HG02763 (cell line): Measurements from ENCODE around the gene HMGA1.
"Not testable (repeated sequence)": the region's sequence is repeated elsewhere in the genome, so short reads cannot be mapped to it uniquely, and the experiment has no call there.

Experiments
- ATAC-seq: cut with Tn5 transposase; IDR thresholded peaks from one replicate; pipeline ENCODE4 v1.9.1; 2021; ENCODE audit warnings: mild to moderate bottlenecking, moderate library complexity; ENCODE audit not compliant: unreplicated experiment

Gene HMGA1

DNA sequence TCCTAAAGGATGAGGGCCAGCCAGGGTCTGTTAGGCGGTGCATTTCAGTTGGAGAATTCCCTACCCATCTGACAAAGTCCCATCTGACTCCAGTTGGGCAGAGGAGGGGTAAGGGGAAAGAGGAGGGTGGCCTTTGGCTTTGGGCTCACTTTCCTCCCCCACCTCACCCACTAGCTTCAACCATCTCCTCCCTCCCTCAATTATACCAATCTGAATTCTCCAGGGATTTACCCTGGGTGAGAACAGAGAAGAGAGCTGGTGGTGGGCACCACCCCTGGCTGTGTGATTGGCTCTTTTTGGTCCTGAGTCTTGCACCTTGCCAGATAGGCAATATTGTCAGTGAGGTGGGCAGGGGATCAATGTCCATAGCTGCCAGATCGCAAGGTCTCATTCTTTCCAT, 3.2 kb downstream of the HMGA1 start:
- ATAC-seq = no peak

DNA sequence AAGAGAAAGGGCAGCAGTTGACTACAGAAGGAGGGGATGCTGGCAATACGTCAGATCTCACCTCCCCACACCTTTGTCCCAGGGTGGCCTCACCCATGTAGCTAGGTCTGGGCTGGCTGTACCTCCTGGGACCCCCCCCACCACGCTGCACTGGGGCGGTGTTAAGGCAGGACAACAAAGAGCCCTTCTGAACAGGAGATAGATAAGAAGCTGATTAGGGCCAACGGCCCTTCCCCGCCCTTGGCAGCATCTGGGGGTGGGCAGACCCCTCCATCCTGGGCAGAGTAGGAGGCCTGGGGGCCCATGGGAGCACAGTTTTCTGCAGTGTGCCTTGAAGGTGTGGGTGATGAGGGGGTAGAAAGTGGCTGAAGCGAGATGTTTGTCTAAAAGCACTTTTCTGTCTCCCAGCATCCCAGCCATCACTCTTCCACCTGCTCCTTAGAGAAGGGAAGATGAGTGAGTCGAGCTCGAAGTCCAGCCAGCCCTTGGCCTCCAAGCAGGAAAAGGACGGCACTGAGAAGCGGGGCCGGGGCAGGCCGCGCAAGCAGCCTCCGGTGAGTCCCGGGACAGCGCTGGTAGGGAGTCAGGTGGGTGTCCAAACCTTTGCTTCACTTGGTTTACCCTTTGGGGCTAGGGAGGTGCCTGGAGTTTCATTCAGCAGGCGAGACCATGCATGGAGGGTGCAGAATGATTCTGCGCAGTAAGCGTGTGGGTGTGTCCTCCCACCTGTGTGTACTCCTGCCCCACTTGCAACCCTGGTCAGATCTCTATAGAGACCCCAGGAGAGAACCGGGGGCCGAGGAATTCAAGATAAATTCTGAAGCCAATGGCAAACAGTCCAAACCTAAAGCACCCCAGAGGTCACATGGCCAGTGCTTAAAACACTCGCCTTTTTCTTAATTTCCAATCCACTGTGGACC, 3.9 kb downstream of the HMGA1 start:
- ATAC-seq = no peak

DNA sequence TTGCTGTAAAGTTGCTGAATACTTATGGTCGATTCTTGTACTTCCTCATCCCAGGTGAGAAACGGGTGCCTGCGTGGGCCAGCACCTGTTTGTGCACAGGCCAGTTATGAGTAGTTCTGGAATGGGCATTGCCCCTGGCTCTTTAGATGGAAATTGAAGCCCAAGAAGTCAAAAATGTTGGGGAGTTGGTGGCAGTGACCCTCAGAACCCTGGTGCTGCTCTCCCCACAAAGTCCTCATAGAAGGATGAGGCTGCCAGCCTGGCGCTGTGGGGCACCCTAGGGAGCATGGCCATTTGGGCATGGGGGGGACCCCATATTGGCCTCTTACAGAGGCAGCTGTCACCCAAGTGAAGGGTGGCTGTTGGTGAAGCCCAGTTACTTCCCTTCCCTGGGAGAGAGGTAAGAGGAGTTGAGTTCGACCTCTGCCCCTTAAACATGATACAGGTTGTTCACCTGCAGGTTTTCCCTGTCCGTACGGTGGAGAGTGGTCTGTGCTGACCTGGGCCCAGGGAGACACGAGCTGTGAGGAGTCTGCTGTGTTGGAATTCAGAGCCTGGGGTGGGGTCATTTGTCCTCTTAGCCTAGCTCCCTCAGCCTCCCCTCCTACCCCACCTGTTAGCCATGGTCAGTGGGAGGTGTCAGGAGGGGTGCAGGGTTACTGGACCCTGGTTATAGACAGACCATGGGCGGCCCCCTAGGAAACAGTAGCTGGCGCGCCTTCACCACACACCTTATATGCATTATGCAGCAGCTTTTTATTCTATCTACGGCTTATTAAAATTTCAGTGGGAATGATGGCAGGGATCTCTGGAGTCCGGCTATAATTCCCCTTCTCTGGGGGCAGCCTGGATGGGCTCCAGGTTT, 4.9 kb downstream of the HMGA1 start:
- ATAC-seq = no peak

DNA sequence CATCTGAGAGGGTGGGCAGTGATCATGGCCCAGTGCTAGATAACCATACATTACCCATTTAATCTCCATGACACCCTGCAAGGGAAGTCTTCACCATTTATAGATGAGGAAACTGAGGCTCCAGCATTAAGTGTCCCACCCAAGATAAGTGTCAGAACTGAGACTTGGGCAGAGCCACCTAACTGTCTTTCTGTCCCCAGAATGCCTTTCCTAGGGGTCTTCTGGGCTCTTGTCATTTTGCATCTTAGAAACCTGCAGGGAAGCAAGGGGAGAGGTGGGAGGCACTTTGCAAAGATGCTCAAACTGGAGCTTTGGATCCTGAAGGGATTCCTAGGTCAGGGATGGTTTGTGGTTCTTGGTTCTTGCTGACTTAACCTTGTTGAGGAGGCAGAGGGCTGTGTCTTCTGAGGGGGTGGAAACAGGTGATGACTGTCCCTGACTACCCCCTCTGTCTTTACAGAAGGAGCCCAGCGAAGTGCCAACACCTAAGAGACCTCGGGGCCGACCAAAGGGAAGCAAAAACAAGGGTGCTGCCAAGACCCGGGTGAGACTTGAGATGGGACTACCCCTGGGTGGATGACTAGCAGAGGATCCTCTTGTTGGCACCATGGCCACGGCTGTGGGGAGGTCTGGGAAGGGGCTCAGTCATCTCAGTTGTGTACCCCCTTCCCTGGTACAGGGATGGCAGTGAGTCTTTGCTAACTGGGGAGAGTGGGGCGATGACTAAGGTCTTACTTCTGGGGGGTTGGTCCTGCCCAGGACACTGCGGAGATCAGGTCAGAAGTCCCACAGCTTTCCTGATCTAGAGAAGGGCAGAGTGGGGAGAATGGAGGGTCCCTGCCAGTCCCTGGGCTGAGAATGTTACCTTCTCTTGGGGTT, 5.8 kb downstream of the HMGA1 start:
- no peak for ATAC-seq

DNA sequence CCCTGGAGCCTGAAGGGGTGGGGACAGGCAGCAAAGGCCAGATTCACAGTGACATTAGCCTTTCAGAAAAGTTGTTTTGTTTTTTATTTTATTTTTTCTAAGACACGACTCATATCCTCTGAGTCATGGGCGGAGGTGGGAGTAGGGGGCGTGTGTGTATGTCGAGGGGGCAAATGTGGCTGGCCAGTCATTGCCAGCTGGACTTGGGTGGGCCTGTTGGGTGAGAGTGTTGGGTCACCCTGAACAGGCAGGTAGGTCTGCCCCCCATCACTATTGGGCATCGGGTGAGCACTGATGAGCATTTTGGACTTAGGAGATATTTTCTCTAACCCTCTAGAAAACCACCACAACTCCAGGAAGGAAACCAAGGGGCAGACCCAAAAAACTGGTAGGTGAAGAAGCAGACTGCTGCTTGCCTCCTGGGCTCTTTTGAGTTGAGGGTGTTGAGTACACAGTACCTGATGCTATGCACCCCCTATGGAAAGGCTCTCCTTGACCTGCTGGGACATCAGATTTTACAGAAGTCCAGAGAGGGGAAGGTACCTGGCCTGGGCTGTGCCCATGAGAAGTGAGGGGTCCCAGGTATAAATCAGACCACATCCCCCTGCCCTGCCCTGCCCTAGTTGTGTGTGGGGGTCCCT, 6.6 kb downstream of the HMGA1 start:
- no peak for ATAC-seq

DNA sequence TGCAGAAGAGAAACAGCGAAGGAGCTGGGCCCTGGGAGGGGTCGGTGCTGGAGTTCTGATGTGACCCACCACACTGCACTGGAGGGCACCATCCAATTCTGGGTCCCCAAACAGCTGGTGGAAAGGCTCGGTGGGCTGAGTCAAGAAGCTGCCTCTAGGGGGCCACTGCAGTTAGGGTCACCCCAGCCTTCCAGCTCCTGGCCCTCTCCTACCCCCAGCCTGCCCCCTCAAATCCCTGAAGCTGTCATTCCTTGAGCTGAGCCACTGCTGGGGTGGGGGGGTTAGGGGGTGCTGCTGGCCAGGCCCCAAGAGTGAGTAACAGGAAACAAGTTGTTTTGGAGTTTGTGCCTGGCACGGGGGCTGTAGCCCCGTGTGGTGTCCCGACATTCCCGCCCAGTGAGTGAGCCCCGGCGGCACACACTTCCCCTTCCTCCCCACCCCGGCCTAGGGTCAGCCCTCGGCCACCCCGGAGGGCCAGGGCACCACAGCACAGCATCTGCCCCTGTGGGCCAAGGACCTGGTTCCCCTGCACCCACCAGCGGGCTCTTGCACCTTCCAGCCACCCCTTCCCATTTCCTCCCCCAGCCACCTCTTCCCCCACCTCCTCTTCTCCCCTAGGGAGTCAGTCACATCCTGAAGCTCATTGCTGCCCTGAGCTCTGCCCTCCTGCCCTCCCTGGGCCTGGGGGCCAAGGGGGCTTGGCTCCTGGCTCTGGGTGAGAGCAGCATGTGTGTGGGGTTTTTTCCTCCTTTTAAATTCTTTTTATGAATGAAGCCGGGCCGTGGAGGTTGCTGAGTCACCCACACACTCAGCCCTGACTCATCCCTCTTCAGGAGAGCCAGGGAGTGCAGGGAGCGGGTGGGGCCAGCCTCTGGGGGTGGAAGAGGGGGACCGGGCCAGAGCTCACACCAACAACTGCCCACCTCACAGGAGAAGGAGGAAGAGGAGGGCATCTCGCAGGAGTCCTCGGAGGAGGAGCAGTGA, 7.5 kb downstream of the HMGA1 start:
- ATAC-seq = no peak

DNA sequence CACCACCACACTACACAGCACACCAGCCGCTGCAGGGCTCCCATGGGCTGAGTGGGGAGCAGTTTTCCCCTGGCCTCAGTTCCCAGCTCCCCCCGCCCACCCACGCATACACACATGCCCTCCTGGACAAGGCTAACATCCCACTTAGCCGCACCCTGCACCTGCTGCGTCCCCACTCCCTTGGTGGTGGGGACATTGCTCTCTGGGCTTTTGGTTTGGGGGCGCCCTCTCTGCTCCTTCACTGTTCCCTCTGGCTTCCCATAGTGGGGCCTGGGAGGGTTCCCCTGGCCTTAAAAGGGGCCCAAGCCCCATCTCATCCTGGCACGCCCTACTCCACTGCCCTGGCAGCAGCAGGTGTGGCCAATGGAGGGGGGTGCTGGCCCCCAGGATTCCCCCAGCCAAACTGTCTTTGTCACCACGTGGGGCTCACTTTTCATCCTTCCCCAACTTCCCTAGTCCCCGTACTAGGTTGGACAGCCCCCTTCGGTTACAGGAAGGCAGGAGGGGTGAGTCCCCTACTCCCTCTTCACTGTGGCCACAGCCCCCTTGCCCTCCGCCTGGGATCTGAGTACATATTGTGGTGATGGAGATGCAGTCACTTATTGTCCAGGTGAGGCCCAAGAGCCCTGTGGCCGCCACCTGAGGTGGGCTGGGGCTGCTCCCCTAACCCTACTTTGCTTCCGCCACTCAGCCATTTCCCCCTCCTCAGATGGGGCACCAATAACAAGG, 8.5 kb downstream of the HMGA1 start:
- ATAC-seq = not testable (repeated sequence)

DNA sequence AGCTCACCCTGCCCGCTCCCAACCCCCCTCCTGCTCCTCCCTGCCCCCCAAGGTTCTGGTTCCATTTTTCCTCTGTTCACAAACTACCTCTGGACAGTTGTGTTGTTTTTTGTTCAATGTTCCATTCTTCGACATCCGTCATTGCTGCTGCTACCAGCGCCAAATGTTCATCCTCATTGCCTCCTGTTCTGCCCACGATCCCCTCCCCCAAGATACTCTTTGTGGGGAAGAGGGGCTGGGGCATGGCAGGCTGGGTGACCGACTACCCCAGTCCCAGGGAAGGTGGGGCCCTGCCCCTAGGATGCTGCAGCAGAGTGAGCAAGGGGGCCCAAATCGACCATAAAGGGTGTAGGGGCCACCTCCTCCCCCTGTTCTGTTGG, 9.1 kb downstream of the HMGA1 start:
- not testable (repeated sequence) for ATAC-seq

DNA sequence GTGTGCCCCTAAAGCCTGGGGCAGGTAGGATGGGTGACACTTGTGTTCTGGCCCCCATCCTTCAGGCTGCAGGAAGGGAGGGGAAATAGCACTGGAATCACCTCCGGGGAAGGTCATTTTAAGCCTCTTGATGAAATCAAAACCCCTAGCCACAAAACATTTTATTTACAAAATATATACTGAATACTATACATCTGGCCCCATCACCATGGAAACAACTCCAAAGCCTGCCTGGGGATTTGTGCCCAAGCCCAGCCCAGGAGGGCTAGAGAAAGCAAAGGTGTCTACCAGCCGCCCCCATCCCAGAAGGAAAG, 9.5 kb downstream of the HMGA1 start:
- ATAC-seq = no peak

DNA sequence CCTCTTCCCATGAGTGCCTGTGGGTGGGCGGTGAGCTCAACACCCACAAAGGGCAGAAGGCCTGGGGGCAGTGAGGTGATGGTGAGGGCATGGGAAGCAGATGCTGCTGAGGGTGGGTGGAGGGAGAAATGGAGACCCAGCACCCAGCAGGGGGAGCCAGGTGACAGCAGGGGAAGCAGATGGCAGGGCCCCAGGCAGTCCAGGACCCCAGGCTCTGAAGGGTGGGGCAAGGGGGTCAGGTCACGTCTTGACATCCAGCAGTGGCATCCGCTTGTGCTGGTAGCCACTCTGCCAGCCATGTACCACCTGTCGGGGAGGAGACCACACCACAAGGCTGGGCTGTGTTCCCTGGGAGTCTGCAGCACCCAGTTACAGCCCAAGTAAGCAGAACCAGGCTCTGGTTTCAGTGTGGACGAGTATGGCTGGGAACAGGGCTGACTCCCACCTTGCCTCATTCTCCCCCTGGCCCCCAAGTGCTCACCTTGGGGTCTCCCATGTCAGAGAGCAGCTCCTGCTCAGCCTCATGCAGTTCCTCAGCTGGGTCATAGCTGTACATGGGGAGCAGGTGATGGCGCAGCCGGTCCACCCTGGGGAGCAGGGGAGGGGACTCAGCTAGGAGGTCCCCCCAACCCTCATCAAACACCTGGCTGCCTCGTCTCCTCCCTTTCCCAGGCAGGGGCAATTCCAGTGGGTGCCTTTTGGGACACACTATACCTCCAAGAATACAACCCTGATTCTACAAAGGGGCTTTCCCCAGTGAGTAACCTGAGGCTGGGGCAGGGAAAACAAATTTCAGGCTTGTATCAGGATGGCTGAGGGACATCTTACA, 10.1 kb downstream of the HMGA1 start:
- ATAC-seq = no peak

DNA sequence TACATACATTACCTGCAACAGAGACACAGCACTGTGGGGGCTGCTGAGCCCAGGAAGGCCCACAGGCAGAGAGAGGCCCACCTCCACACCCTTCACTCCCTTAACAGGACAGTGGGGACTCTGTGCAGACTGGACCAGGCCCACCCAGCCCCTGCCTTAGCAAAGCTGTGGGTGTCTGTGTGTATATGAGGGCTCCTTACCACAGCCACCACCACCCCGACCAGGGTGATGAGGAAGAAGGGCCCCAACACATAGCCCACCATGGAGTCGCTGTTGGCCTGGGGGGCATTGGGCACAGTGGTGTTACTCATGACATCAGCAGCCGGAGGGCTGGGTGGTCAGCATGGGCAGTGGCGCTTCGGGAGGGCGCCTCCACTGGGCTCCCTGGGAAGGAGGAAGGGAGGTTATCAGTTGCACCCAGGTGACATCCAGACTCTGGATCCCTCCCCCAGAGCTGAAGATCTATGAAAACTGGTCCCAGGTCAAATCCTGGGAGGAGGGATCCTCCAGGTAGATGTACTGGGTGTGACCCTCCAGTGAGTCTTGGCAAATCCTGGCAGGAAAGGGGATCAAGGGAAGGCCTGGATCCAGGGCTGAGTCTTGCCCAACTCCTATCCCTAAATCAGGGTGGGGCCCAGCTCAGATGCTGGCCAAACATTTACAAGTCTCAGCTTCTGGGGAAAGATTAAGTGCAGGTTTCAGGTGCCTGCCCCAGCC, 11.0 kb downstream of the HMGA1 start:
- ATAC-seq = no peak

DNA sequence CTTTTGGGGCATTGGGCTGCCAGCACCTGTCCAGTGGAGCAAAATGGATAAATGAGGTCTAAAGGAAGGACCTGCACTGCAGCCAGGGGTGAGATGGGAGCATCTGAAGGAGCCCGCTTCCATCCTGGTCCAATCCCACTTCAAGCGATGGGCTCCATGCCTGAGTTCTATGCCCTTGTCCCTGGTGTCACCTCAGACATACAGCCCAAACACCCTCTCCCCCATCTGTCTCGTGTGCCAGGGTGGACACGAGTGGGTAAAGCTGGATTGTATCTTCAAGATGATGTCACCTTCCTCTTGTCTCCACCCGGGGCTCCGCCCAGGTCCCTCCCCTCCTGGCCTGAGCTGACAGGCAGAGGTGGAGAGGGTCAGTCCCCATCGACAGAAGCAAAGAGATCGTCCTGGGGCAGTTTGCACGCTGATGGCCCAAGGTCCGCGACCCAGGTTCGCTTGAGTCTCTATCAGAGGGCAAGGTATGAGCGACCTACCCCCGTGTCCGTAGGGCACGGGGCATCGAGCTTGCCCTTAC, 11.6 kb downstream of the HMGA1 start:
- no peak for ATAC-seq

DNA sequence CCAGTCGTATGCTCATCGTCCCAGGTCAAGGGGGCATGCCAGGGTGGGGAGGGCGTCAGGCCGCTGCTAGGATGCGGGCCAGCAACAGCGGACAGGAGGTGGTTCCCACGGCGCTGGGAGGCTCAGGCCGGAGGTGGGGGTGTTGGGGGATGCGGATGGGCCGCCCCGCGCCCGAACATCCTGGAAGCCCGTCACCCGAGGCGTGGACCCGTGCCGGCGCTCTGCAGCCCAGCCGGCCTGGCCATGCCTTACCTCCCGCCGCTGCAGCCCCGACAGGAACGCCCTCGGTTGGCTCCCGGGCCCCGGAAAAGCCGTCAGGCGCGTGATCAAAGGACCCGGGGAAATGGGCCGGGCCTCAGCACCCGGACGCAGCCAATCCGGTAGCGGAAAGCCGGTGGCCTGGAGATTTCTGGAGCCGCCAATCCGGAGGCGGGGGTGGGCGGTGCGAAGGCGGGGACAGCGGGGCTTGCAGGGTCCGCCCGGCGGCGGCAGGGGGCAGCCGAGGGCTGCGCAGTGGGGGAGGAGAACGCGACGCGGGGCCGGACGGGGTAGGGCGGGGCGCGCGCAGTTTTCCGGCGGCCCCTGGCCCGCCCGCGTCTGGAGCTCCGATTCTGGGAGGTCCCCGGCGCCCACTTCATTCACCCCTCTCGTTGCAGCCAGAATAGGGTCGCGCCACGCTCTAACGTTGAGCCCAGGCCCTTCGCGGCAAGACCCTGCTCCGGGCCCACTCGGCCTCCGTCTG, 12.2 kb downstream of the HMGA1 start, which contains the start of gene SMIM29:
SMIM29 (minus strand) TSS at position 280 of the 742 bp plus-strand sequence. CDS start 1,215 bp downstream, outside the sequence.
- ATAC-seq = peak; percentile 83

DNA sequence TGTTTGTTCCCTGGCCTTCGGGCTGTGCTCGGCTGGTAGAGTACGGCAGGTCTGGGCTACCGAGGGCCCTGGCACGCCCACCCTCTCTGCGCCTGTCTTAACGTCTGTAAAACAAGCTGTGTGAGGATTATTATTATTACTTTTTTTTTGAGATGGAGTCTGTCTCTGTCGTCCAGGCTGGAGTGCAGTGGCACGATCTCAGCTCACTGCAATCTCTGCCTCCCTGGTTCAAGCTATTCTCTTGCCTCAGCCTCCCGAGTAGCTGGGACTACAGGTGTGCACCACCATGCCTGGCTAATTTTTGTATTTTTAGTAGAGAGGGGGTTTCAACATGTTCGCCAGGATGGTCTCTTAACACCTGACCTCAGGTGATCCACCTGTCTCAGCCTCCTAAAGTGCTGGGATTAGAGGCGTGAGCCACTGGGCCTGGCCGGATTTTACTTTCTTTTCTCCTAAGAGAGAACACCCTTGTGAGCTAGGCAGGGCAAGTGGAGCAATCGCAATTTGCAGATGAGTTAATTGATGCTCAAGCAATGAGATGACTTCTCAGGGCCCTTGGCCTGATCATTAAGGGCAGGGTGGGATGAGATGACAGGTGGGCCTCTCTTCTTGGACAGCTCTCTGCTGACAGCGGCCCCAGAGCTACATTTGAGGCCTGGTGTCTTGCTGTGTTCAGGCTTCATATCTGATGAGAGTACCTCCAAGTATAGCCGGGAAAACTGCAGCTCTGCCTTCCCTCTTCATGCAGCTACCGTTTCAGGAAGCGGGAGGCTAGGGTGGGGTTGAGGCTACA, 13.0 kb downstream of the HMGA1 start:
- ATAC-seq = peak; percentile 19

DNA sequence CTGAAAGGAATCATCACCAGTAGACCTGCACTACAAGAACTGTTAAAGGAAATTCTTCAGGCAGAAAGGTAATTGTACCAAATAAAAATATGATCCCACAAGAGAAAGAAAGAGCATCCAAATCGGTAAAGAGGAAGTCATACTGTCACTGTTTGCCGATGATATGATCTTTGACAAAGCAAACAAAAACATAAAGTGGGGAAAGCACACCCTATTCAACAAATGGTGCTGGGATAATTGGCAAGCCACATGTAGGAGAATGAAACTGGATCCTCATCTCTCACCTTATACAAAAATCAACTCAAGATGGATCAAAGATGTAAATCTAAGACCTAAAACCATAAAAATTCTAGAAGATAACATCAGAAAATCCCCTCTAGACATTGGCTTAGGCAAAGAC, 15.7 kb downstream of the HMGA1 start:
- not testable (repeated sequence) for ATAC-seq
